Hematopoietic multipotent progenitor cell treated with erythropoietin and hydrocortisone succinate and interleukin-3 and kit ligand, for 17 days (in vitro differentiated cells): ENCODE data around the gene RAB9A.
"Not testable (repeated sequence)": the region's sequence is repeated elsewhere in the genome, so short reads cannot be mapped to it uniquely, and the experiment has no call there.

ENCODE experiments used
- DNase-seq: peaks from one replicate; pipeline ENCODE4 v3.0.0-alpha.2; 2015; ENCODE audit warnings: low spot score

The RAB9A gene

GRCh38 chrX:13702111-13702789 lies 13.3 kb downstream of the RAB9A start:
- DNase-seq: no peak

GRCh38 chrX:13703135-13703534 lies 14.2 kb downstream of the RAB9A start:
- no peak for DNase-seq

- no peak for DNase-seq
Observed at GRCh38 chrX:13703589-13703988, 14.7 kb downstream of the RAB9A start.

DNA sequence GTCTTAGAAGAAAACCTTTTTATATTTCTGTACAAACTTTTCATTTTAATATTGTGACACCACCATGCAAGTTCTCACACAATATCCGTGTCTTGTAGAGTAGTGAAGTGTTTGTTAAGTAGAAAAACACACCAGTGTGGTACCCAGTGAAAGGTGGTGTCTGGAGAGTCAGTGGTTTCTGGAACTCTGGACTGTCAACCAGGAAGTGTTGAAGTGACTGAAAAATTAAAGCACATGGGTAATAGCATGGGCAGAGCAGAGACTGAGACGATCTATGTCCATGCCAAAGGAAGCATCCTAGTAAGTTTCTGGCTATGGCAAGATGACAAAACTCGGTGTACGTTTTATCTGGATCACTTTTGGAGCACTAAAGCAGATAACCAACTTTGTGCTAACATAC lies 22.2 kb downstream of the RAB9A start:
- DNase-seq: no peak

DNA sequence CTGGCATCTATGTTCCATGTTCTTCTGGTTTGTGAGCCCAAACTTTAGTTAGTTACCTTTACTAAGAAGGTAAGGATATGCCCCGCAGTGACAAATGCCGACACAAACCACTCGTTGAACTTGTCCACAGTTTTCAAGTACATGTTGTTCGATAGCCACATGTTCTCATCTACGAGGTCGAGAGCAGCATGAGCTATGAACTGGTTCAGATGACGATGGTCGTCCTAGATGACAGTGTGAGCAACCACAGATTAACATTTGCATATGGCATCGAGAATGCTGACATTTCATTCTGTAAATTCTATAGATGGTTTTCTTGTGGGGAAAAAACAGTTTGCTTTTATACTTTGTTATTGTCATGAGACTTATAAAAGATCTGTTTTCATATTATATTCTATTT lies 27.5 kb downstream of the RAB9A start:
- DNase-seq: no peak

- no peak for DNase-seq
Observed at GRCh38 chrX:13716905-13717304, 28.0 kb downstream of the RAB9A start.

GRCh38 chrX:13717700-13718472 lies 29.0 kb downstream of the RAB9A start:
- DNase-seq: no peak

DNA sequence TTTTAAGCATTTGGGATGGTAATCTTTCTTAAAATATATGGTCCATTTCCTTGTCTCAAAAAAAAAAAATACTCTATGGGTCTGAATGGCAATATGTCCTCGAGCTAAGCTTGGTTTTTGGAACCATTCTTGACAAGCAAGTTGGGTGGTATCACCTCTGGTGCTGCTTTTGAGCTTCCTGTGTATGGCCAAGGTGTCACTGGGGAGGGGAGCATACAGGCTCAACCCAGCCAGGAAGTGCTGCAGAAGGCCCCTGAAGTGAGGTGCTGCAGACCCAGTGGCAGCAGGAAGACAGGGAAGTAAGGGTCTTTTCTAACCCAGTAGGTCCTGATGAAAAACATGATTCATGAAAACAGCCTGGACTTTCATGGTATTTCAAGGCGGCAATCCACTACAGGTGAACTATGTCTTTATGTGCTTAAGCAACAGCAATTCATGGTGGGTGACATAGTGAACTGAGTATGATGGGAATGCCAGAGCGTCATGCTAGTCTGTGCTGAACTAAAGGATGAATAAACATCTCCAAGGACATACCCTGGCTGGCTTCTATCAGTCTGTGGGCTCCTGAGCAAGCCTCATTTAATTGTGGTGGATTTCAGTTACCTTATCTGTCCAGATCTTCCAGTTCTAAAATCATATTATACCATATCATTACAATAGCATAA lies 30.4 kb downstream of the RAB9A start:
- DNase-seq: no peak

- no peak for DNase-seq
Observed at GRCh38 chrX:13721371-13721770, 32.4 kb downstream of the RAB9A start.

DNA sequence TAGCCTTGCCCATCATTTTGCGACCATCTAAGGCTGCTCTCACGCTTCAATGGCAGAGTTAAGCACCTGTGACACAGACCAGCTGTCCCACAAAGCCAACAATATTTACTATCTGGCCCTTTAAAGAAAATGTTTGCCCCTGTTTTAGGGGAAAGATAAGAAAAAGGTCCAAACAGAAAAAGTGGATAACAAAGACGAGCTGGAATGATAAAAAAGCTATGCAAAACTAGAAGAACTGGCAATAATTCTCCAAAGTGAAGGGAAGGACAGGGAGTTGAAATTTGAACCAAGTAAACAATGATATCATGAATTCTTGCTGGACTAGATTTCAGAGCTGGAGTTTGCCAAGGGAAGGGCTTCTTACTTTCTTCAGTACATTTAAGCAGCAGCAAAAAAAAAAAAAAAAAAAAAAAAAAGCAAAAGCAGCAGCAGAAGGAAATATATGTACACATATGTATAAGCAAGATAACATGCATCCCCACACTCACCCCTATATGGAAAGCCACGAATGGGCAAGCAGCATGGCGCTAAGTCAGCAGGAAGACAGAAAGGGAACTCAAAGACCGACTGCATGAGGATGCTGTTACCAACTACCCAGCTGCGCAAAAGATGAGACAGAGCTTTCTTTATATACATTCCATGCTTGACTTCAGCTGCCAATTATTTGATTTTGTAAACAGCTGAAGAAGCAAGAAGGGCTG lies 33.0 kb downstream of the RAB9A start:
- peak; percentile 39 for DNase-seq

DNA sequence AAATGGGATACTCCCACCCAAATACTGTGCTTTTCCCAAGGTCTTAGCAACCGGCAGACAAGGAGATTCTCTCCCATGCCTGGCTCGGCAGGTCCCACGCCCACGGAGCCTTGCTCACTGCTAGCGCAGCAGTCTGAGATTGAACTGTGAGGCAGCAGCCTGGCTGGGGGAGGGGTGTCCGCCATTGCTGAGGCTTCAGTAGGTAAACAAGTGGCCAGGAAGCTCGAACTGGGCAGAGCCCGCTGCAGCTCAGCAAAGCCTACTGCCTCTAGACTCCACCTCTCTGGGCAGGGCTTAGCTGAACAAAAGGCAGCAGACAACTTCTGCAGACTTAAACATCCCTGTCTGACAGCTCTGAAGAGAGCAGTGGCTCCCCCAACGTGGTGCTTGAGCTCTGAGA lies 36.0 kb downstream of the RAB9A start:
- not testable (repeated sequence) for DNase-seq

DNA sequence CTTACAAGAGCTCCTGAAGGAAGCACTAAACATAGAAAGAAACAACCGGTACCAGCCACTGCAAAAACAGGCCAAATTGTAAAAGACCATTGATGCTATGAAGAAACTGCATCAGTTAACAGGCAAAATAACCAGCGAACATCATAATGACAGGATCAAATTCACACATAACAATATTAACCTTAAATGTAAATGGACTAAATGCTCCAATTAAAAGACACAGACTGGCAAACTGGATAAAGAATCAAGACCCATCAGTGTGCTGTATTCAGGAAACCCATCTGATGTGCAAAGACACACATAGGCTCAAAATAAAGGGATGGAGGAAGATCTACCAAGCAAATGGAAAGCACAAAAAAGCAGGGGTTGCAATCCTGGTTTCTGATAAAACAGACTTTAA lies 37.7 kb downstream of the RAB9A start:
- not testable (repeated sequence) for DNase-seq

DNA sequence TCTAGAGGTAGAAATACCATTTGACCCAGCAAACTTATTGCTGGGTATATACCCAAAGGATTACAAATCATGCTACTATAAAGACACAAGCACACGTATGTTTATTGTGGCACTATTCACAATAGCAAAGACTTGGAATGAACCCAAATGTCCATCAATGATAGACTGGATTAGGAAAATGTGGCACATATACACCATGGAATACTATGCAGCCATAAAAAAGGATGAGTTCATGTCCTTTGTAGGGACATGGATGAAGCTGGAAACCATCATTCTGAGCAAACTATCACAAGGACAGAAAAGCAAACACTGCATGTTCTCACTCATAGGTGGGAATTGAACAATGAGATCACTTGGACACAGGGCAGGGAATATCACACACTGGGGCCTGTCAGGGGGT lies 41.6 kb downstream of the RAB9A start:
- not testable (repeated sequence) for DNase-seq

- no peak for DNase-seq
Observed at GRCh38 chrX:13732246-13733067, 43.5 kb downstream of the RAB9A start.

- DNase-seq: no peak
Observed at GRCh38 chrX:13733506-13733905, 44.6 kb downstream of the RAB9A start.

DNA sequence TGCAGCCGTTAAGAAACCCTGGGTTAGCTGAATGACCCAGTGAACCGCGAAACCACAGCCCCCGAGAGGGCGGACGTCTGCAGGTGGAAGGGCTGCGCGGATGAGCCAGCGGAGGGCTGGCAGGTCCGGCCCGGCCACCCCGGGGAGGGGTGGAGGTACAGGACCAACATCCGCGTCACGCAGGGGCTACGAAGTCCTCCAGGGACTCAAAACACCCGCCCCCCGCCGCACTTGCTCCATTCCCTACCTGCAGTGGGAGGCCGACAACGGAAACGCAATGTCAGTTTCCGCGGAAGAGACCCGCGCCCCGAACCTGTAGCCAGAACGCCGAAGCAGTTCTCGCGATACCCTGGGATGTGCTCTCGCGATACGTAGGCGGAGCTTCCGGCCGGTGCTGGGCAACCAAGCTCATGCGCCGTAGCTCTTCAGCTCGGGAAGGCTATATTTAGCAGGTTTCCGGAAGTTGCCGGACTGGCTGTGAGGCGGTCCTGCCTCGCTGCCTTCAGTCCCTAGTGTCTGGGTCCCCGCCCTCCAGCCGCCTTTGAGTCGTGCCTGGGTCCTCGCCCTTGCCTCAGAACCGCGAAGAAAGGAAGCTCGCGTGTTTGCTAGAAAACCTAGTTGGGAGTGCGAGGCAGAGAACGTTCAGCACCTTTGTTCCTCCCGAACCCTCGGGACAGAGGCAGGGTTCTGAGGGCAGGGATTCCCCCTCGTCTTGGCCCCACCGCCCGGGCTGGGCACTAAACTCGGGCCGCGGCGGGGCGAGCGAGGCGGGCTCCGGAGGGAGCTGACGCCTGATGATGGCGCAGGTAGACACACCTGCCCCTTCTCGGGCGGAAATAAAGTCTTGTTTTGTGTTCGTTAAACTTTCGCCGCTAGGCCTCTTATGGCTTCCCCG lies 45.6 kb downstream of the RAB9A start, which contains the start of the genes OFD1 and TRAPPC2:
OFD1 (plus strand) TSS at position 471 of the 895 bp plus-strand sequence; CDS start at position 795, 324 bp downstream.
TRAPPC2 (minus strand) TSS at position 343 of the 895 bp plus-strand sequence. CDS start 14,657 bp downstream, outside the sequence.
- DNase-seq: peak; percentile 94

GRCh38 chrX:13741695-13742094 lies 52.8 kb downstream of the RAB9A start:
- no peak for DNase-seq

- peak; percentile 29 for DNase-seq
Observed at GRCh38 chrX:13742397-13743176, 53.7 kb downstream of the RAB9A start.

- DNase-seq: peak; percentile 70
Observed at GRCh38 chrX:13747836-13748235, 58.9 kb downstream of the RAB9A start.
